HG02798 (cell line): Measurements from ENCODE around the gene ADAMTS13.

Source experiments
- ATAC-seq: cut with Tn5 transposase; IDR thresholded peaks from one replicate; pipeline ENCODE4 v1.9.1; 2021; ENCODE audit warnings: mild to moderate bottlenecking; ENCODE audit not compliant: unreplicated experiment, poor library complexity

Gene ADAMTS13

GRCh38 chr9:133468374-133468773 lies 46.2 kb downstream of the ADAMTS13 start:
- ATAC-seq: no peak

- no peak for ATAC-seq
These were observed 46.7 kb downstream of the ADAMTS13 start for GRCh38 chr9:133468777-133469421.

- ATAC-seq: no peak
These were observed 48.3 kb downstream of the ADAMTS13 start for GRCh38 chr9:133470427-133470924.

- no peak for ATAC-seq
These were observed 48.8 kb downstream of the ADAMTS13 start for GRCh38 chr9:133470988-133471387.

DNA sequence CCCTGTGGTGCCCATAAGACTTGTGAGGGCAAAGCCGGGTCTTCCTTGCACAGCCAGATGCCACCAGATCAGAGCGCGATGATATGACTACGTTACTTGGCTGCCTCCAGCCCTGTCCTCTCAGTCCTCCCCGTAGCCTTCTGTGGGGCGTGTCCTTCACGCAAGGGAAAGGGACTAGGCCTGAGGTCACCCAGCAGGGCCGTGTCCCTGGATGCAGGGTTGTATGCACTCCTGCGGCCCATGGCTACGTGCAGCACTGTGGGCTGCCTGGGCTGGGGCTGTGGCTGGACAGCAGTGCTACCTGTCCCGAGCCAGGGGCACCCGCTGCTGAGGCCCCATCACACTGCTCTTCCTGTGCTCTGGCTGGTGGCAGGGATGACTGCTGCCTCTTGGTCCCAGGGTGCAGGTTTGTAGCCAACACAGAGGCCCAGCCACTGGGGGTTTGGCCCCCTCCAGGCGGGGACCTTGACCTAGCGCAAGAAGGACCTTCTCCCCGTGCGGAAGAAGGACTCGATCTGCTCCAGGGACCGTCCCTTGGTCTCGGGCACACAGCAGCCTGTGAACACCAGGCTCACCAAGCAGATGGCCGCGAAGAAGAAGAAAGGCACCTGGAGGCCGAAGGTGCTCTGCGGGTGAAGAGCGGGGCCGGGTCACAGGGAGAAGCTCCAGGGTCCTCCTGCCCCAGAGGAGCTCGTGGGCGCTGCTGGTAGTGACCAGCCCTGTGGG lies 49.5 kb downstream of the ADAMTS13 start:
- no peak for ATAC-seq

- ATAC-seq: no peak
These were observed 50.1 kb downstream of the ADAMTS13 start for GRCh38 chr9:133472277-133472645.

- no peak for ATAC-seq
These were observed 50.7 kb downstream of the ADAMTS13 start for GRCh38 chr9:133472753-133473378.

- ATAC-seq: no peak
These were observed 51.6 kb downstream of the ADAMTS13 start for GRCh38 chr9:133473743-133474142.

- ATAC-seq: no peak
These were observed 52.0 kb downstream of the ADAMTS13 start for GRCh38 chr9:133474215-133474614.

DNA sequence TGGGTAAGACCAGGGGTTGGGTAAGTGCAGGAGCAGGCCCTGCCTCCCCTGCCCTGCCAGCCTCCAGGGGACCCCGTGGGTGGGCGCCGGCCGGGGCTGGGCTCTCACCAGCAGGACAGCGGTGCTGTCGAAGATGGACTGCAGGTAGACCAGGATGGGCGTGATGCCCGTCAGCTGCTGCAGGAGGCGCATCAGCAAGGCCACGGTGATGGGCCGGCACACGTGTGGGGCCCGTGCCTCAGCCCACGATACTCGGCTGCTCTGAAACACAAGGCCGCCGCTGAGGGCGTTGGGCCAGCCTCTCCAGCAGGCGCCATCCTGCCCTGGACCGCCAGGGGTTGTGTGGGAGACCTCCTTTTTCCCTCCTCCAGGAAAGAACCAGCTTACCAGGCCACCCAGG lies 52.7 kb downstream of the ADAMTS13 start:
- ATAC-seq: no peak

DNA sequence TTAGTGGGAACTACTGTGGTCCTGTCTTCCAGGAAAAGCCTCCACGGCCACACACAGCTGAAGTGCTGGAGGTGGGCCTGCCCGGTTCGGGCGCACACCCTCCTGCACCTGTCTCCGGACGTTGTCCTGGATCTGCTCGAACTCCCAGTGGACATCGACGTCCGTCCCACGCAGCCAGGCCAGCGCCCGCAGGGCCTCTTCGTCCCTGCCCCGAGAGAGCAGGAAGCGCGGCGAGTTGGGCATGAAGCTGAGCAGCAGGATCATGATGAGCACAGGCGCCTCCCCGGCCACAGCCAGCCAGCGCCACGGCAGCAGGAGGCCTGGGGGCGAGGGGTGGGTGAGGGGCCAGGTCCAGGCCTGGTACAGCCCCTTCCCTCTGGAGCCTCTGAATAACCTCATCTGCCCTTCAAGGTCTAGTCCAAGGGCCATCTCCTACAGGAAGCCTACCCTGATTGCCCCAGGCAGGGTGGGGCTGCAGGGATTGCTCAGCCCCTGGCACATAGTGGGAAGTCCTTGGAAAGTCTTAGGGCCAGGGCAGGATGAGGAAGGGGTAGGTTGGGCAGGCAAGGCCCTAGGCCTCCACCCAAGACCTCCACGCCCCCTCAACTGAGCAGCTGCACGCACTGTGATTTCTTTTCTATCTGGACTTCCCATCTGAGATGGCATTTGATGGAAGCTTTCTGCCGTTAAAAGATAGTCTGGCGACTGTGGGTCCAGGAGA lies 53.3 kb downstream of the ADAMTS13 start:
- ATAC-seq: no peak

DNA sequence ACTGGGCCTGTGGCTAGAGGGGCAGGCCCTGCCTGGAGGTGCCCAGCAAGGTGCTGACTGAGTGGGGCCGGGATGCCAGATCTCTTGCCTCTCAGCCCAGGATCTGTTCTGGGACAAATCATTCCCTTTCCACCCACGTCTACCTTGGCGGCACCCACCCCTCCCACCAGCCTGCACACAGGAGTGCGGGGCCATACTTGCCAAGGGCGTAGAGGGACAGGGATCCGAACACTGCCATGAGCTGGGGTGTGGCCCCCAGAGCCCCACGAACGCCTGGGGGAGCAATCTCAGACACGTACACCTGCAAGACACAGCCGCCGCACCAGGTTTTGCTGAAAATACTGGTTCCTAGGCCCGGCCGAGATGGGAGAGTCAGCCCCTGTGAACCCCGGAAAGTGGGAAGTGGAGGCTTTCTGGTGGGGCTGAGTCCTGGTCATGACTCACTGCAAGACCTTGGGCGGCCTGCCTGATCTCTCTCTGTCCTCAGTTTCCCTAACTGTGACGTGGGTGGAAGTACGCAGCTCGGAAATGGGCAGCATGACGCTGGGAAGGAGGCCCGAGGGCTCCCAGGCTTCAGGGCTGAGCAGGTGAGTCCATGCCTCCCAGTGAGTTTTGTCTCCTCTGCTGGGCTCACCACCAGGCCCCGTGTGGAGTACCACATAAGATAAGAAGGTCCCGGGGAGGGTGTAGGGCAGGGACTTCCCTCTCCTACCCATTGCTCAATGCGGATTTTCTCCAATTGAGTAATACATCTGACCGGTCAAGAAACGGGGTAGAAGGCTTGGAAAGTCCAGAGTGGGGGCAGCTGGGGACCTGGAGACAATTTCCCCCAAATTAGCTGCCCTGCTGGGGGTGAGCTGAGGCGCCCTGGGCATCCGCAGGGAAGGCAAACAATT lies 54.1 kb downstream of the ADAMTS13 start:
- ATAC-seq: no peak

GRCh38 chr9:133476941-133477340 lies 54.8 kb downstream of the ADAMTS13 start:
- ATAC-seq: no peak

- ATAC-seq: no peak
These were observed 55.3 kb downstream of the ADAMTS13 start for GRCh38 chr9:133477461-133477860.

DNA sequence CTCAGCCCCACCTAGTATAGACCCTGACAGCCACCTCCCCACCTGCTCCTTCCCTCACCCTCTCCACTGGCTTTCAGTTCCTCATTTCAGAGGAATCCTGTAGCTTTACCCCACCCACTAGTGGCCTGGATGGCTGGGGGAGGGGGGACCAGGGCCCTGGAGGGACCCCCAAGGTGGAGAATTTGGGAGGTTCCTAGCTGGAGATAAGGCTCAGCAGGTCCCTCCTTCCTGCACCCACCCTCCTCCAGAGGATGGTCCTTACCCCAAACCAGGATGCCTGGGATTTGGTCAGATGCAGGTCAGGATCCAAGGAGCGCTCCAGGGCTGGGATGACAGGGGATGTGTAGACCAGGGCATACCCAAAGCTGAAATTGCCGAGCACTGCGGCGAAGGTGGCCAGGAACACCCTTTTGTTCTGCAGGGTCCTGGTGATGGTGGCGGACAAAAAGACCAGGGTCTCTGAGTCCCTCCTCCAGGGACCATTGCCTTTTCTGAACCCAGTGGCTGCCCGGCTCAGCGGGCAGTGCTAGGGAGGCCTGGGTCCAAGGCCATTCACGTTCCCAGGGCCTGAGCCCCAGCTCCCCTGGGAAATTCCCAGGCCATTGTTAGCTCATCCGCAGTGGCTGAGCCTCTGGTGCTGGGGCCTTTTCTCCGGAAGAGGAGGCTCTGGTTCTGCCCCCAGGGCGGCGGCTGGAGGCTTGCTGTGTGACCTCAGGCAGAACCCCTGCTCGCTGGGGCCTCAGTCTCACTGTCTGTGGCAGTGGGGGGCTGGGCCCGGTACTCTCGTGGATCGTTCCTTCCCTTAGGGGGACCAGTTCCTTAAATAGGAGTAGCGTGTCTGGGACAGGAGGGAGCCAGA lies 56.1 kb downstream of the ADAMTS13 start:
- peak; percentile 29 for ATAC-seq

GRCh38 chr9:133478851-133479711 lies 56.9 kb downstream of the ADAMTS13 start, which contains the start of gene SLC2A6:
Gene SLC2A6 (minus strand): TSS chr9:133479099. CDS start chr9:133479059, 40 bp downstream.
- peak; percentile 93 for ATAC-seq

- no peak for ATAC-seq
These were observed 61.4 kb downstream of the ADAMTS13 start for GRCh38 chr9:133483611-133484010.
